Omental fat pad (tissue), 4 donors: Measurements from ENCODE around the gene SORCS1. TPM values are rescaled to one million over a fixed set of nuclear protein-coding genes. Genes with fewer than 3 reads are reported as not detected.

ENCODE experiments used
- ATAC-seq: fragments of 150-250 bp; one replicate; pipeline ENCODE4 v1.9.1; 2016; ENCODE audit warnings: mild to moderate bottlenecking, moderate library complexity; ENCODE audit not compliant: low FRiP score
- DNase-seq: peaks from one replicate; pipeline ENCODE4 v3.0.0-alpha.2; 2019; ENCODE audit warnings: low spot score
- total RNA-seq, 4 donors: library from RNA; depleted of rRNA; stranded (reverse); fragments of >200 nt; gene quantifications; one replicate each; pipeline ENCODE4 v1.1.0, GENCODE V29; 2016
- TF ChIP-seq, protein P1 (sequence below), 3 donors: fragments of 450-650 bp; IDR thresholded peaks; one replicate each; pipeline ENCODE4 v1.5.1; 2016 to 2017; ENCODE audit warnings: antibody characterized with exemption in 3 of 3, mild to moderate bottlenecking in 3 of 3, moderate library complexity in 2 of 3

The SORCS1 gene
- total RNA-seq, 4 donors from 2014 or later = 0.09 to 1.3 (median 0.37) TPM

DNA sequence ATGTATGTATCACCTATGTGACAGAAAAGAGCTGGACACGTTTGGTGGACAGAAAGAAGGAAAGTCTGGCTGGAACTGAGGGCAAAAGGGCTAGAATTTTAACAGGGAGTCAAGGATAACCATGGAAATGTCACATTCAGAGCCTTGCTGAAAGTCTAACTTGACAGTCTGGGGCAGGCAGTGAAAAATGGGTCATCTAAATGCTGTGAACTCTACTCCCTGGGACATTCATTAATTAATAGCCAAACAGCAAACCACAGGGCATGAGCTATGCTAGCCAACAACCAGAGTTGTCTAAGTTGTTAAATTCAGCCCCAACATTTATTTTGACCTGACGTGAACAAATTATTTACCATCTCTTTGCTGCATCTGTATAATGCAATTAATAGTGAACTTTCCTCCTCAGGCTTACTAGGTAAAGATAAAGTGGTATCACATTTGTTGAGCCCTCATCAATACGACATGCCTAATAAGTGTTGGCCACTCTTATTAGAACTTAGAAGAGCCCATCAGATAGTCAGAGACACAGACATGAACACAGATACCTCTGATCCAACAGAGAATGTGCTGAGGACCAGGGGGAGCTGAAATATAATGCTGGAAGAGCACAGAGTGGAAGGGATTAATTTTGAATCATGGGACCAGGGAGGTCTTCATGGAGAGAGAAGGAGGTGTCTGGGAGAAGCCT, 109.9 kb downstream of the SORCS1 start:
- TF ChIP-seq, protein P1, sequence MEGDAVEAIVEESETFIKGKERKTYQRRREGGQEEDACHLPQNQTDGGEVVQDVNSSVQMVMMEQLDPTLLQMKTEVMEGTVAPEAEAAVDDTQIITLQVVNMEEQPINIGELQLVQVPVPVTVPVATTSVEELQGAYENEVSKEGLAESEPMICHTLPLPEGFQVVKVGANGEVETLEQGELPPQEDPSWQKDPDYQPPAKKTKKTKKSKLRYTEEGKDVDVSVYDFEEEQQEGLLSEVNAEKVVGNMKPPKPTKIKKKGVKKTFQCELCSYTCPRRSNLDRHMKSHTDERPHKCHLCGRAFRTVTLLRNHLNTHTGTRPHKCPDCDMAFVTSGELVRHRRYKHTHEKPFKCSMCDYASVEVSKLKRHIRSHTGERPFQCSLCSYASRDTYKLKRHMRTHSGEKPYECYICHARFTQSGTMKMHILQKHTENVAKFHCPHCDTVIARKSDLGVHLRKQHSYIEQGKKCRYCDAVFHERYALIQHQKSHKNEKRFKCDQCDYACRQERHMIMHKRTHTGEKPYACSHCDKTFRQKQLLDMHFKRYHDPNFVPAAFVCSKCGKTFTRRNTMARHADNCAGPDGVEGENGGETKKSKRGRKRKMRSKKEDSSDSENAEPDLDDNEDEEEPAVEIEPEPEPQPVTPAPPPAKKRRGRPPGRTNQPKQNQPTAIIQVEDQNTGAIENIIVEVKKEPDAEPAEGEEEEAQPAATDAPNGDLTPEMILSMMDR (IDR thresholded peaks at IDR 0.05) = no peak
- no peak for DNase-seq
- ATAC-seq = no peak

DNA sequence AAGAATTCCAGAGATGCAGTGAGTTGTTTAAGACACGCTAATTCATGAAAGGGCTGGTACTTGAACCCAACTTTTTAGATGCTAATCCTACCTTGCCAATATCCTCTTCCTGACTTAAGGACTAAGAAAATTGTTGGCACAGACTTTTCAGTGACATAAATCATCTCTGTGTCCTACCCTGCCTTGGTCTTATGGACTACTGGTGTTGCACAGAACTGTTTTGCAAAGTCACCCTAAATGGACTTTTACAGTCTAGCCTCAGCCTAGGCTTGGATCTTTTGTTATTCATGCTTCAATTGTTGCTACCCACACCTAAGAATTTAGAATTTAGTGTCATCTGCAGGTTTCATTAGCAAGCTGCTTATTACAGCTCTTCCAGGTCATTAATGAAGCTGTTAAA, 112.7 kb downstream of the SORCS1 start:
- TF ChIP-seq, protein P1 (IDR thresholded peaks at IDR 0.05) = no peak
- DNase-seq = no peak
- no peak for ATAC-seq

DNA sequence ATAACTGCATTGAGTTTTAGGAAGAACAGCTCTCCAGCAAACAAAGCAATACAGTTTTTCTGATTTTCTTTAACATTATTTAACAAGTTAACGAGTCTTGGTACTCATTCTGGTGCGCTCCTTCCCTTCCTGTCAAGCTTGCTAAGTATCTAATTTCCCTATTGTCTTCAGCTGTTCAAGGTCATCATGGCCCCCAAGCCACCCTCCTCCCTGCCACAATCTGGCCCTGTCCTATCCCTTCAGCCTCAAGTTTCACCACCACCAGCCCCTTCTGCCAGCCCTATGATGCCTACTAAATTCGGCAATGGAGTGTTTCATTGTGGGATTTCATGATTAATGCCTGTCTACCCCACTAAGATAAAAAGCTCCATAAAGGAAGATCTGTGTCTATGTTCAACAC, 121.0 kb downstream of the SORCS1 start:
- TF ChIP-seq, protein P1 (IDR thresholded peaks at IDR 0.05) = no peak
- ATAC-seq = no peak
- DNase-seq = no peak

DNA sequence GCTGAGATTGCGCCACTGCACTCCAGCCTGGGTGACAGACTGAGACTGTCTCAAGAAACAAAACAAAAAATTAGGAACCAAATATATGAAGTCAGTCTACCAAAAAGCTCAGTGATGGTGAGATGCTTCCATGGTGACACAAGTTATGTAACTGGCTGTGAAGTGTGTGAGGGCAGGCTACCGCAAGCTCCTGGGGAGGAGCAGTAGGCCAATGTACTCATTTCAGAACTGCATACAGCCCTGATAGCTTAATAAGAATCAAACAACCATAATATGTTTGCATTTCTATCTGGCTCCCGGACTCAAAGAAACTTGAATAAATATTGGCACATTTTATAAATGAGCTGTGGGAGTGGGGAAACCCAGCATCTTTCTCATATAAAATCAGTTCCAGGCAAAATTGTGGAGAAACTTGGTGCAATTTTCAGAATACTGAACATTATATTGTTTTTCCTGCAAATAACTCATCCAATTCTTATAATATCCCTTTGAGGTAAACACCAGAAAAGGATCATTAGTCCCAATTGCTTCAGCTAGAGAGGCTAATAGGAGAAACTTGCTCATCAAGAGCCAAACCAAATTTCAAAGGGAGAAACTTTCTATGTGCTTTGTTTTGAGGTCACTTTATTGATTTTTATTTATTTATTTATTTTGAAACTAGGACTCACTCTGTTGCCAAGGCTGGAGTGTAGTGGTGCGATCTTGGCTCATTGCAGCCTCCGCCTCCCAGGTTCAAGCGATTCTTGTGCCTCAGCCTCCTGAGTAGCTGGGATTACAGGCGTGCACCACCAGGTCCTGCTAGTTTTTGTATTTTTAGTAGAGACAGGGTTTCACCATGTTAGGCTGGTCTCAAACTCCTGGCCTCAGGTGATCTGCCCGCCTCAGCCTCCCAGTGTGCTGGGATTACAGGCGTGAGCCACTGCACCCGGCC, 127.0 kb downstream of the SORCS1 start:
- TF ChIP-seq, protein P1 (IDR thresholded peaks at IDR 0.05) = no peak
- DNase-seq (no peak), ATAC-seq (no peak)

DNA sequence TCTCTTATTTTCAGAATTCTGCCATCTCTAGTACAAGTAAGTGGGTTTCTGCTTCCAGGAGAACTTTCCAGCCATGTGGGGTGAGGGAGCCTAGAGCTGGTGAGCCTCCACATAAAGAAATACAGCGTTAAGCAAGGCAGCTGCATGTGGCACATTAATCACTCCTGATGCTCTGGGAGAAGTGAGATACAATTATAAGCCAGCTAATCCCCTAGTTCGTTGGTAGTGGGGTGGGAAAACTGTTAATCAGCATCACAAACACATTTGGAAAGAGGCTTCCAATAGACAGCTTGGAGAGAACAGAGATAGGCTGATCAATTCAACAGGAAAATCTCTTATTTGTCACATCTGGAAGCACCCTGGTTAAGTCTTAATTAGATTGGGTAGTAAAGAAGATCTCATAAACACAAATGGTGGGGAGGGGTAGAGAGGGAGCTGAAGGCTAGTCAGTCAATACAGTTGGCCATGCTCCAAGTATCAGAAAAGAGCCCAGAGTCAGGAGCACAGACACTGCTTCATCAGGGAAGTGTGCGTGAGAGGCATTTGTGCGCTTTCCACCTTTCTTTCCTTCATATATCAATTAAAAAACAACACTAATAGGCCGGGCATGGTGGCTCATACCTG, 130.6 kb downstream of the SORCS1 start:
- DNase-seq (no peak), ATAC-seq (no peak)
- TF ChIP-seq, protein P1 (IDR thresholded peaks at IDR 0.05) = no peak

DNA sequence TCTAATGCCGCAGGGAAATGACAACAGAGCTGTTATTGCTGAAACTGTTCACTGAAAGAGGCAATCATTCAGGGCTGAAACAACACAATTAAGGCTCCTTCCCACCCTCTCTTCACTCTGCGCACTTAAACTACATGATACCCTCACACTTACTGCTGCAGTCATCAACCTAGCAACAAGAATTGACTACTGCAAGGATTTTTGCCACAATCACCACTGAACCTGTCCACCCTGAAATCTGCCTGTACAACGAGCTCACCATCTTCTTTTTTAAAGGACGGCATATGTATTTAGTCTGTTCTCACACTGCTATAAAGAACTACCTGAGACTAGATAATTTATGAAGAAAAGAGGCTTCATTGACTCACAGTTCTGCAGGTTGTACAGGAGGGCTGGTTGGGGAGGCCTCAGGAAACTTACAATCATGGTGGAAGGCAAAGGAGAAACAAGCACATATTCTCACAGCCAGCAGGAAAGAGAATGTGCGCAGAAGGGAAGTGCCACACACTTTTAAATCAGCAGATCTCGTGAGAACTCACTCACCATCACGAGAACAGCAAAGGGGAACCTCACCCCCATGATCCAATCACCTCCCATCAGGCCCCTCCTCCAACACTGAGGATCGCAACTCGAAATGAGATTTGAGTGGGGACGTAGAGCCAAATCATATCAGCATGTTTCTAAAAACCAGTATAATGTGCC, 131.7 kb downstream of the SORCS1 start:
- TF ChIP-seq, protein P1 (IDR thresholded peaks at IDR 0.05) = no peak
- DNase-seq (no peak), ATAC-seq (no peak)
